ENCODE measurements around the gene CAMTA1.

Gene CAMTA1

GRCh38 chr1:6874298-6874697 is 89.0 kb downstream of the CAMTA1 start:
- no peak for DNase-seq (ENCODE audit: low read depth)

GRCh38 chr1:6880951-6881690 is 95.9 kb downstream of the CAMTA1 start:
- DNase-seq (ENCODE audit: low read depth), result no peak

GRCh38 chr1:6882414-6882813 is 97.2 kb downstream of the CAMTA1 start:
- DNase-seq (ENCODE audit: low read depth), result no peak

- DNase-seq (ENCODE audit: low read depth), result no peak
These were observed 99.4 kb downstream of the CAMTA1 start for GRCh38 chr1:6884652-6885153.

GRCh38 chr1:6885426-6885825 is 100.2 kb downstream of the CAMTA1 start:
- no peak for DNase-seq (ENCODE audit: low read depth)

- no peak for DNase-seq (ENCODE audit: low read depth)
These were observed 101.3 kb downstream of the CAMTA1 start for GRCh38 chr1:6886523-6886922.

GRCh38 chr1:6888268-6888667 is 103.0 kb downstream of the CAMTA1 start:
- no peak for DNase-seq (ENCODE audit: low read depth)

- no peak for DNase-seq (ENCODE audit: low read depth)
These were observed 103.6 kb downstream of the CAMTA1 start for GRCh38 chr1:6888870-6889269.

- DNase-seq (ENCODE audit: low read depth), result no peak
These were observed 104.7 kb downstream of the CAMTA1 start for GRCh38 chr1:6889875-6890480.

- DNase-seq (ENCODE audit: low read depth), result no peak
These were observed 105.4 kb downstream of the CAMTA1 start for GRCh38 chr1:6890686-6891085.

GRCh38 chr1:6891781-6892579 is 106.7 kb downstream of the CAMTA1 start:
- no peak for DNase-seq (ENCODE audit: low read depth)

- DNase-seq (ENCODE audit: low read depth), result no peak
These were observed 108.1 kb downstream of the CAMTA1 start for GRCh38 chr1:6893388-6893787.

- no peak for DNase-seq (ENCODE audit: low read depth)
These were observed 111.9 kb downstream of the CAMTA1 start for GRCh38 chr1:6897138-6897537.

- DNase-seq (ENCODE audit: low read depth), result no peak
These were observed 113.8 kb downstream of the CAMTA1 start for GRCh38 chr1:6898974-6899539.

GRCh38 chr1:6899621-6900020 is 114.4 kb downstream of the CAMTA1 start:
- DNase-seq (ENCODE audit: low read depth), result no peak

- no peak for DNase-seq (ENCODE audit: low read depth)
These were observed 116.9 kb downstream of the CAMTA1 start for GRCh38 chr1:6902153-6902552.

GRCh38 chr1:6904476-6905170 is 119.4 kb downstream of the CAMTA1 start:
- no peak for DNase-seq (ENCODE audit: low read depth)

- no peak for DNase-seq (ENCODE audit: low read depth)
These were observed 120.1 kb downstream of the CAMTA1 start for GRCh38 chr1:6905331-6905730.

GRCh38 chr1:6905790-6906189 is 120.5 kb downstream of the CAMTA1 start:
- no peak for DNase-seq (ENCODE audit: low read depth)

- no peak for DNase-seq (ENCODE audit: low read depth)
These were observed 121.5 kb downstream of the CAMTA1 start for GRCh38 chr1:6906783-6907182.

- DNase-seq (ENCODE audit: low read depth), result no peak
These were observed 121.9 kb downstream of the CAMTA1 start for GRCh38 chr1:6907201-6907600.
